ENCODE data around the gene TSPAN9. TPM values are rescaled to one million over a fixed set of nuclear protein-coding genes. Genes with fewer than 3 reads are reported as not detected.

TSPAN9 gene
- total RNA-seq, 1 donor from 2014 or later, result 81.2 TPM

GRCh38 chr12:3106579-3106978 lies 29.4 kb downstream of the TSPAN9 start:
- intact Hi-C loops (cut with DNase I), result no loop called here
- H3K4me1 ChIP-seq, result peaks cover 23% of the 10 kb centered on the region
- H3K27ac ChIP-seq, result no peak overlapping the region
- H3K27me3 ChIP-seq, result no peaks in the 10 kb centered on the region
- no peak for TF ChIP-seq CTCF (IDR thresholded peaks at IDR 0.05)
- no peaks in the 10 kb centered on the region for H3K36me3 ChIP-seq
- no peaks in the 10 kb centered on the region for H3K9me3 ChIP-seq
- no peak overlapping the region for H3K4me3 ChIP-seq
- no peak for DNase-seq
- no peak for ATAC-seq

GRCh38 chr12:3107071-3107583 lies 29.9 kb downstream of the TSPAN9 start:
- intact Hi-C loops (cut with DNase I), result no loop called here
- TF ChIP-seq CTCF (IDR thresholded peaks at IDR 0.05), result no peak
- Histone ChIP-seq H3K4me1 (peaks cover 19% of the 10 kb centered on the region), H3K36me3 (no peaks in the 10 kb centered on the region), H3K27ac (no peak overlapping the region), H3K27me3 (no peaks in the 10 kb centered on the region), H3K4me3 (no peak overlapping the region), H3K9me3 (no peaks in the 10 kb centered on the region)
- DNase-seq (no peak), ATAC-seq (no peak)

- intact Hi-C loops (cut with DNase I), result no loop called here
- DNase-seq (no peak), ATAC-seq (no peak)
- H3K4me3 ChIP-seq, result no peak overlapping the region
- H3K27me3 ChIP-seq, result no peaks in the 10 kb centered on the region
- H3K27ac ChIP-seq, result no peak overlapping the region
- TF ChIP-seq CTCF (IDR thresholded peaks at IDR 0.05), result no peak
- no peaks in the 10 kb centered on the region for H3K9me3 ChIP-seq
- H3K4me1 ChIP-seq, result peaks cover 14% of the 10 kb centered on the region
- no peaks in the 10 kb centered on the region for H3K36me3 ChIP-seq
These were observed 30.8 kb downstream of the TSPAN9 start for GRCh38 chr12:3107954-3108353.

- H3K4me1 ChIP-seq, result no peaks in the 10 kb centered on the region
- no peak overlapping the region for H3K27ac ChIP-seq
- no peak for TF ChIP-seq CTCF (IDR thresholded peaks at IDR 0.05)
- no peaks in the 10 kb centered on the region for H3K27me3 ChIP-seq
- H3K4me3 ChIP-seq, result no peak overlapping the region
- no peak for DNase-seq
- no peaks in the 10 kb centered on the region for H3K36me3 ChIP-seq
- intact Hi-C loops (cut with DNase I), result no loop called here
- no peaks in the 10 kb centered on the region for H3K9me3 ChIP-seq
- no peak for ATAC-seq
These were observed 33.4 kb downstream of the TSPAN9 start for GRCh38 chr12:3110578-3110977.

GRCh38 chr12:3113671-3114325 lies 36.6 kb downstream of the TSPAN9 start:
- Histone ChIP-seq H3K27me3 (no peaks in the 10 kb centered on the region), H3K36me3 (no peaks in the 10 kb centered on the region), H3K4me3 (no peak overlapping the region), H3K9me3 (no peaks in the 10 kb centered on the region), H3K27ac (no peak overlapping the region), H3K4me1 (peaks cover 7% of the 10 kb centered on the region)
- intact Hi-C loops (cut with DNase I), result no loop called here
- no peak for TF ChIP-seq CTCF (IDR thresholded peaks at IDR 0.05)
- DNase-seq, result no peak
- ATAC-seq, result no peak

Data from upper lobe of right lung (tissue), 1 donor.